Stimulated activated naive B cell treated with anti-CD40 and anti-IgM and Interleukin-4, amounts not matched to agents 10 μg/mL and 1 μg/mL and 100 μg/mL, for 72 hours (primary cell): ENCODE data around the gene ATP5F1A.
"Not testable (repeated sequence)": the region's sequence is repeated elsewhere in the genome, so short reads cannot be mapped to it uniquely, and the experiment has no call there.

Experiments
- ATAC-seq, 2 donors: fragments of 150-1000 bp; cut with Tn5 transposase; replicated peaks; 2 replicates each; pipeline ENCODE4 v1.10.0; 2021; ENCODE audit warnings: moderate library complexity in 1 of 2
- DNase-seq: peaks from one replicate; pipeline ENCODE4 v3.0.0; 2021
- H3K27ac Mint-ChIP-seq: one replicate; pipeline ENCODE4 v1.8.0; 2022; ENCODE audit warnings: mild to moderate bottlenecking, mixed read lengths
- H3K27me3 Mint-ChIP-seq, 2 donors: one replicate each; pipeline ENCODE4 v1.8.0; 2022; ENCODE audit warnings: mixed read lengths in 2 of 2
- H3K36me3 Mint-ChIP-seq, 2 donors: one replicate each; pipeline ENCODE4 v1.8.0; 2022; ENCODE audit warnings: mixed read lengths in 2 of 2, mild to moderate bottlenecking in 1 of 2
- H3K4me1 Mint-ChIP-seq, 2 donors: one replicate each; pipeline ENCODE4 v1.8.0; 2022; ENCODE audit warnings: mixed read lengths in 2 of 2, mild to moderate bottlenecking in 1 of 2
- H3K4me3 Mint-ChIP-seq, 2 donors: one replicate each; pipeline ENCODE4 v1.8.0; 2022; ENCODE audit warnings: mild to moderate bottlenecking in 2 of 2, mixed read lengths in 2 of 2, moderate library complexity in 1 of 2
- H3K9me3 Mint-ChIP-seq, 2 donors: one replicate each; pipeline ENCODE4 v1.8.0; 2022; ENCODE audit warnings: mixed read lengths in 2 of 2, mild to moderate bottlenecking in 1 of 2

Gene ATP5F1A

GRCh38 chr18:46069524-46069923 is 28.6 kb downstream of the ATP5F1A start:
- Mint-ChIP-seq H3K27me3 (peaks cover 19% of the 10 kb centered on the region in 2 donors), H3K36me3 (peaks cover 2 to 15% of the 10 kb centered on the region in 2 donors), H3K4me1 (peaks cover 24 to 38% of the 10 kb centered on the region in 2 donors), H3K27ac (no peak overlapping the region), H3K9me3 (no peaks in the 10 kb centered on the region), H3K4me3 (no peak overlapping the region)
- DNase-seq (no peak), ATAC-seq (no peak)

- peaks cover 2 to 11% of the 10 kb centered on the region in 2 donors for H3K36me3 Mint-ChIP-seq
- H3K4me3 Mint-ChIP-seq: no peak overlapping the region
- H3K9me3 Mint-ChIP-seq: no peaks in the 10 kb centered on the region
- peaks cover 19% of the 10 kb centered on the region in 2 donors for H3K27me3 Mint-ChIP-seq
- peaks cover 21 to 34% of the 10 kb centered on the region in 2 donors for H3K4me1 Mint-ChIP-seq
- H3K27ac Mint-ChIP-seq: no peak overlapping the region
- ATAC-seq (no peak), DNase-seq (no peak)
Observed at GRCh38 chr18:46068763-46069162, 29.3 kb downstream of the ATP5F1A start.

- H3K27me3 Mint-ChIP-seq: peaks cover 13 to 19% of the 10 kb centered on the region in 2 donors
- H3K4me1 Mint-ChIP-seq: peaks cover 15 to 21% of the 10 kb centered on the region in 2 donors
- no peak overlapping the region for H3K27ac Mint-ChIP-seq
- H3K4me3 Mint-ChIP-seq: no peak overlapping the region
- ATAC-seq (no peak), DNase-seq (no peak)
- no peaks in the 10 kb centered on the region for H3K9me3 Mint-ChIP-seq
- H3K36me3 Mint-ChIP-seq: peaks cover 2 to 11% of the 10 kb centered on the region in 2 donors
Observed at GRCh38 chr18:46067438-46068007, 30.6 kb downstream of the ATP5F1A start.

GRCh38 chr18:46062781-46063180 is 35.3 kb downstream of the ATP5F1A start:
- no peak overlapping the region for H3K4me3 Mint-ChIP-seq
- no peaks in the 10 kb centered on the region for H3K4me1 Mint-ChIP-seq
- H3K36me3 Mint-ChIP-seq: no peaks in the 10 kb centered on the region
- H3K9me3 Mint-ChIP-seq: no peaks in the 10 kb centered on the region
- H3K27me3 Mint-ChIP-seq: no peaks in the 10 kb centered on the region
- DNase-seq (no peak), ATAC-seq (no peak)
- H3K27ac Mint-ChIP-seq: no peak overlapping the region

- DNase-seq (no peak), ATAC-seq (no peak)
- Mint-ChIP-seq H3K4me3 (no peak overlapping the region), H3K27ac (no peak overlapping the region), H3K27me3 (no peaks in the 10 kb centered on the region), H3K36me3 (no peaks in the 10 kb centered on the region), H3K4me1 (no peaks in the 10 kb centered on the region), H3K9me3 (no peaks in the 10 kb centered on the region)
Observed at GRCh38 chr18:46061796-46062195, 36.3 kb downstream of the ATP5F1A start.

- no peak overlapping the region for H3K27ac Mint-ChIP-seq
Observed at GRCh38 chr18:46061387-46061786, 36.7 kb downstream of the ATP5F1A start.

GRCh38 chr18:46060359-46060841 is 37.7 kb downstream of the ATP5F1A start:
- Mint-ChIP-seq H3K4me1 (peaks cover 8 to 11% of the 10 kb centered on the region in 2 donors), H3K9me3 (no peaks in the 10 kb centered on the region), H3K27me3 (no peaks in the 10 kb centered on the region), H3K27ac (no peak overlapping the region), H3K4me3 (no peak overlapping the region), H3K36me3 (no peaks in the 10 kb centered on the region)
- no peak for DNase-seq
- ATAC-seq: no peak

More at GRCh38 chr18:46061387-46061786, 36.7 kb downstream of the ATP5F1A start:
- no peaks in the 10 kb centered on the region for H3K27me3 Mint-ChIP-seq
- H3K4me1 Mint-ChIP-seq: peaks cover 0 to under 1% of the 10 kb centered on the region in 2 donors
- DNase-seq (no peak), ATAC-seq (no peak)
- no peaks in the 10 kb centered on the region for H3K9me3 Mint-ChIP-seq
- no peaks in the 10 kb centered on the region for H3K36me3 Mint-ChIP-seq
- no peak overlapping the region for H3K4me3 Mint-ChIP-seq

- Mint-ChIP-seq H3K4me1 (peaks cover 8 to 21% of the 10 kb centered on the region in 2 donors), H3K27ac (no peak overlapping the region), H3K27me3 (no peaks in the 10 kb centered on the region), H3K4me3 (no peak overlapping the region), H3K36me3 (no peaks in the 10 kb centered on the region), H3K9me3 (no peaks in the 10 kb centered on the region)
- no peak for ATAC-seq
- DNase-seq: no peak
Observed at GRCh38 chr18:46055838-46056230, 42.3 kb downstream of the ATP5F1A start.

GRCh38 chr18:46054956-46055837 is 42.9 kb downstream of the ATP5F1A start:
- Mint-ChIP-seq H3K4me3 (no peak overlapping the region), H3K27ac (no peak overlapping the region), H3K36me3 (no peaks in the 10 kb centered on the region), H3K9me3 (no peaks in the 10 kb centered on the region), H3K27me3 (no peaks in the 10 kb centered on the region), H3K4me1 (peaks cover 8 to 21% of the 10 kb centered on the region in 2 donors)
- DNase-seq (no peak), ATAC-seq (peak in 1 of 2 donors; percentile 39)

- Mint-ChIP-seq H3K36me3 (no peaks in the 10 kb centered on the region), H3K9me3 (no peaks in the 10 kb centered on the region), H3K4me1 (peaks cover 8 to 21% of the 10 kb centered on the region in 2 donors), H3K27me3 (no peaks in the 10 kb centered on the region), H3K27ac (no peak overlapping the region), H3K4me3 (no peak overlapping the region)
- ATAC-seq (no peak), DNase-seq (no peak)
Observed at GRCh38 chr18:46053368-46054095, 44.6 kb downstream of the ATP5F1A start.

- DNase-seq: no peak
- Mint-ChIP-seq H3K4me3 (no peak overlapping the region), H3K36me3 (no peaks in the 10 kb centered on the region), H3K9me3 (no peaks in the 10 kb centered on the region), H3K27me3 (no peaks in the 10 kb centered on the region), H3K27ac (no peak overlapping the region), H3K4me1 (peaks cover 8 to 21% of the 10 kb centered on the region in 2 donors)
- ATAC-seq: no peak
Observed at GRCh38 chr18:46051731-46052461, 46.2 kb downstream of the ATP5F1A start.

- Mint-ChIP-seq H3K27me3 (no peaks in the 10 kb centered on the region), H3K4me1 (peaks cover 0 to 9% of the 10 kb centered on the region in 2 donors), H3K9me3 (peaks cover 0 to under 1% of the 10 kb centered on the region in 2 donors), H3K36me3 (peaks cover 0 to under 1% of the 10 kb centered on the region in 2 donors), H3K4me3 (no peak overlapping the region), H3K27ac (no peak overlapping the region)
- ATAC-seq (no peak), DNase-seq (no peak)
Observed at GRCh38 chr18:46050268-46050667, 47.8 kb downstream of the ATP5F1A start.

GRCh38 chr18:46048641-46049040 is 49.5 kb downstream of the ATP5F1A start:
- no peak for DNase-seq
- no peaks in the 10 kb centered on the region for H3K27me3 Mint-ChIP-seq
- no peak overlapping the region for H3K4me3 Mint-ChIP-seq
- no peak for ATAC-seq
- no peak overlapping the region for H3K27ac Mint-ChIP-seq
- H3K9me3 Mint-ChIP-seq: peaks cover 0 to 3% of the 10 kb centered on the region in 2 donors
- H3K4me1 Mint-ChIP-seq: peaks cover 0 to 6% of the 10 kb centered on the region in 2 donors
- H3K36me3 Mint-ChIP-seq: peaks cover 0 to 1% of the 10 kb centered on the region in 2 donors

GRCh38 chr18:46047369-46047768 is 50.7 kb downstream of the ATP5F1A start:
- H3K36me3 Mint-ChIP-seq, H3K4me3 Mint-ChIP-seq, H3K9me3 Mint-ChIP-seq, DNase-seq, H3K27ac Mint-ChIP-seq, ATAC-seq, H3K27me3 Mint-ChIP-seq: not testable (repeated sequence)
- H3K4me1 Mint-ChIP-seq: peaks cover 7 to 17% of the 10 kb centered on the region in 2 donors
